Measurements from ENCODE around the gene FADD.

The FADD gene

GRCh38 chr11:70202920-70203750 lies at the start of gene FADD:
Gene FADD, plus strand, starts transcription at chr11:70203296. Its CDS starts 164 bp downstream, at chr11:70203460.
- peak; percentile 88 for FAIRE-seq

GRCh38 chr11:70155386-70155785 lies 47.7 kb upstream of the FADD start:
- no peak for FAIRE-seq
- no peak for DNase-seq (ENCODE audit: extremely low spot score, insufficient read length, low read depth)

More at GRCh38 chr11:70202920-70203750, at the start of gene FADD:
- peak; percentile 89 for DNase-seq (ENCODE audit: extremely low spot score, insufficient read length, low read depth)

GRCh38 chr11:70156291-70157037 lies 46.6 kb upstream of the FADD start:
- FAIRE-seq = no peak
- DNase-seq (ENCODE audit: extremely low spot score, insufficient read length, low read depth) = no peak

- FAIRE-seq = no peak
- no peak for DNase-seq (ENCODE audit: extremely low spot score, insufficient read length, low read depth)
Measured at GRCh38 chr11:70158201-70158600, 44.9 kb upstream of the FADD start.

- no peak for DNase-seq (ENCODE audit: extremely low spot score, insufficient read length, low read depth)
- FAIRE-seq = no peak
Measured at GRCh38 chr11:70158757-70159389, 44.2 kb upstream of the FADD start.

GRCh38 chr11:70159627-70160570 lies 43.2 kb upstream of the FADD start:
- no peak for DNase-seq (ENCODE audit: extremely low spot score, insufficient read length, low read depth)
- no peak for FAIRE-seq

- DNase-seq (ENCODE audit: extremely low spot score, insufficient read length, low read depth) (no peak), FAIRE-seq (no peak)
Measured at GRCh38 chr11:70161043-70161625, 42.0 kb upstream of the FADD start.

GRCh38 chr11:70164705-70165104 lies 38.4 kb upstream of the FADD start:
- FAIRE-seq = no peak
- DNase-seq (ENCODE audit: extremely low spot score, insufficient read length, low read depth) = no peak

- FAIRE-seq = no peak
Measured at GRCh38 chr11:70167120-70167519, 36.0 kb upstream of the FADD start.

GRCh38 chr11:70167723-70168404 lies 35.2 kb upstream of the FADD start:
- FAIRE-seq = no peak
- DNase-seq (ENCODE audit: extremely low spot score, insufficient read length, low read depth) = no peak

More at GRCh38 chr11:70167120-70167519, 36.0 kb upstream of the FADD start:
- DNase-seq (ENCODE audit: extremely low spot score, insufficient read length, low read depth) = no peak

- no peak for FAIRE-seq
- DNase-seq (ENCODE audit: extremely low spot score, insufficient read length, low read depth) = no peak
Measured at GRCh38 chr11:70168405-70168754, 34.7 kb upstream of the FADD start.

- FAIRE-seq = no peak
- DNase-seq (ENCODE audit: extremely low spot score, insufficient read length, low read depth) = no peak
Measured at GRCh38 chr11:70169127-70169526, 34.0 kb upstream of the FADD start.

- no peak for DNase-seq (ENCODE audit: extremely low spot score, insufficient read length, low read depth)
- no peak for FAIRE-seq
Measured at GRCh38 chr11:70169632-70170031, 33.5 kb upstream of the FADD start.

- DNase-seq (ENCODE audit: extremely low spot score, insufficient read length, low read depth) = no peak
- no peak for FAIRE-seq
Measured at GRCh38 chr11:70170596-70171210, 32.4 kb upstream of the FADD start.

GRCh38 chr11:70173018-70173417 lies 30.1 kb upstream of the FADD start:
- no peak for FAIRE-seq
- DNase-seq (ENCODE audit: extremely low spot score, insufficient read length, low read depth) = no peak

GRCh38 chr11:70174547-70175235 lies 28.4 kb upstream of the FADD start:
- FAIRE-seq = no peak

GRCh38 chr11:70175236-70175698 lies 27.8 kb upstream of the FADD start:
- no peak for FAIRE-seq
- no peak for DNase-seq (ENCODE audit: extremely low spot score, insufficient read length, low read depth)

More at GRCh38 chr11:70174547-70175235, 28.4 kb upstream of the FADD start:
- DNase-seq (ENCODE audit: extremely low spot score, insufficient read length, low read depth) = no peak
